HEK293 (cell line): ENCODE measurements around the gene DEFB110.

ENCODE experiments used
- CTCF ChIA-PET: fragments of 350-600 bp; formaldehyde crosslinking; extraction: SDS; loops from one replicate; lab custom pipeline; 2021; ENCODE audit warnings: antibody characterized with exemption; lab: Yijun Ruan, JAX
- POLR2A ChIA-PET: fragments of 300-600 bp; formaldehyde crosslinking; extraction: SDS; loops from one replicate; lab custom pipeline; 2020; ENCODE audit warnings: antibody characterized with exemption, inconsistent platforms; lab: Yijun Ruan, JAX
- H3K27ac ChIP-seq: fragments of 200-500 bp; sonication (Bioruptor generic); 2 replicates; pipeline ENCODE4 v1.5.1; 2014; ENCODE audit warnings: low read depth, low read length, control low read depth, inconsistent platforms; ENCODE audit errors: extremely low read depth
- H3K36me3 ChIP-seq, 2 experiments: fragments of 200-500 bp in 1 of 2; sonication (Bioruptor generic) in 1 of 2; 1 replicate in 1 of 2; 2 replicates in 1 of 2; pipeline ENCODE4 v1.5.1; 2014 to 2017; ENCODE audit warnings: inconsistent platforms in 2 of 2, low read length in 2 of 2; ENCODE audit not compliant: control insufficient read depth in 2 of 2, insufficient read depth in 1 of 2
- H3K4me1 ChIP-seq: fragments of 200-500 bp; sonication (Bioruptor generic); 2 replicates; pipeline ENCODE4 v1.5.1; 2014; ENCODE audit warnings: mild to moderate bottlenecking, low read length, inconsistent platforms; ENCODE audit not compliant: control insufficient read depth, insufficient read depth
- H3K4me3 ChIP-seq: 2 replicates; pipeline ENCODE4 v1.5.1; 2011; ENCODE audit warnings: low read depth, mild to moderate bottlenecking, control low read depth, low read length, moderate library complexity
- H3K9me3 ChIP-seq: fragments of 200-500 bp; sonication (Bioruptor generic); 2 replicates; pipeline ENCODE4 v1.5.1; 2014; ENCODE audit warnings: low read depth, low read length, inconsistent platforms; ENCODE audit not compliant: control insufficient read depth, insufficient read depth
- MEIS1 ChIP-seq: sonication (generic); formaldehyde crosslinking; IDR thresholded peaks from 2 replicates; pipeline ENCODE4 v1.8.1; 2022; ENCODE audit warnings: missing genetic modification reagents, mild to moderate bottlenecking, borderline replicate concordance
- PRDM1 ChIP-seq: fragments of 450-650 bp; formaldehyde crosslinking; IDR thresholded peaks from 2 replicates; pipeline ENCODE4; 2016; ENCODE audit warnings: missing biosample characterization, missing genetic modification characterization
- TRIM28 ChIP-seq: IDR thresholded peaks from 2 replicates; pipeline ENCODE4 v1.6.1; 2011; ENCODE audit warnings: low read length, control low read depth, borderline replicate concordance
- YY1 ChIP-seq: fragments of 450-650 bp; formaldehyde crosslinking; IDR thresholded peaks from 2 replicates; pipeline ENCODE4 v1.5.1; 2018; ENCODE audit warnings: missing biosample characterization, missing genetic modification characterization
- ZBTB21 ChIP-seq: fragments of 450-650 bp; formaldehyde crosslinking; IDR thresholded peaks from 2 replicates; pipeline ENCODE4 v1.5.1; 2017; ENCODE audit warnings: missing biosample characterization, missing genetic modification characterization
- ZNF133 ChIP-seq: fragments of 450-650 bp; formaldehyde crosslinking; IDR thresholded peaks from 2 replicates; pipeline ENCODE4 v1.5.1; 2016; ENCODE audit warnings: missing biosample characterization, missing genetic modification characterization
- ZNF24 ChIP-seq: fragments of 450-650 bp; formaldehyde crosslinking; IDR thresholded peaks from 2 replicates; pipeline ENCODE4 v1.5.1; 2016; ENCODE audit warnings: missing biosample characterization, missing genetic modification characterization
- ZNF391 ChIP-seq: fragments of 450-650 bp; formaldehyde crosslinking; IDR thresholded peaks from 2 replicates; pipeline ENCODE4 v1.5.1; 2016; ENCODE audit warnings: low read depth, missing biosample characterization, missing genetic modification characterization, borderline replicate concordance
- ZNF473 ChIP-seq: fragments of 450-650 bp; formaldehyde crosslinking; IDR thresholded peaks from 2 replicates; pipeline ENCODE4 v1.5.1; 2017; ENCODE audit warnings: missing biosample characterization, missing genetic modification characterization
- ZNF510 ChIP-seq: fragments of 450-650 bp; formaldehyde crosslinking; IDR thresholded peaks from 2 replicates; pipeline ENCODE4 v1.5.1; 2018; ENCODE audit warnings: mild to moderate bottlenecking, missing genetic modification characterization, missing biosample characterization; ENCODE audit not compliant: insufficient replicate concordance
- ZNF529 ChIP-seq: fragments of 450-650 bp; formaldehyde crosslinking; IDR thresholded peaks from 2 replicates; pipeline ENCODE4 v1.5.1; 2017; ENCODE audit warnings: missing genetic modification characterization, missing biosample characterization; ENCODE audit not compliant: insufficient replicate concordance
- ZNF548 ChIP-seq: fragments of 450-650 bp; formaldehyde crosslinking; IDR thresholded peaks from 2 replicates; pipeline ENCODE4 v1.5.1; 2016; ENCODE audit warnings: missing biosample characterization, missing genetic modification characterization
- ZNF555 ChIP-seq: fragments of 450-650 bp; formaldehyde crosslinking; conservative IDR thresholded peaks from 2 replicates; pipeline ENCODE4 v1.5.1; 2017; ENCODE audit warnings: missing biosample characterization, mild to moderate bottlenecking, missing genetic modification characterization, inconsistent platforms
- ZNF560 ChIP-seq: fragments of 450-650 bp; formaldehyde crosslinking; IDR thresholded peaks from 2 replicates; pipeline ENCODE4 v1.5.1; 2017; ENCODE audit warnings: missing biosample characterization, missing genetic modification characterization, borderline replicate concordance
- ZNF707 ChIP-seq: fragments of 450-650 bp; formaldehyde crosslinking; IDR thresholded peaks from 2 replicates; pipeline ENCODE4 v1.5.1; 2016; ENCODE audit warnings: missing biosample characterization, missing genetic modification characterization
- ZNF768 ChIP-seq: fragments of 450-650 bp; formaldehyde crosslinking; IDR thresholded peaks from 2 replicates; pipeline ENCODE4 v1.5.1; 2018; ENCODE audit warnings: missing biosample characterization, mild to moderate bottlenecking, missing genetic modification characterization
- ZXDB ChIP-seq: fragments of 450-650 bp; formaldehyde crosslinking; IDR thresholded peaks from 2 replicates; pipeline ENCODE4 v1.5.1; 2016; ENCODE audit warnings: missing biosample characterization, missing genetic modification characterization
- TF ChIP-seq, protein P1 (sequence below): fragments of 450-650 bp; formaldehyde crosslinking; IDR thresholded peaks from 2 replicates; pipeline ENCODE4 v1.5.1; 2016; ENCODE audit warnings: missing biosample characterization, missing genetic modification characterization
- TF ChIP-seq, protein P2 (sequence below): fragments of 450-650 bp; formaldehyde crosslinking; IDR thresholded peaks from 2 replicates; pipeline ENCODE4 v1.5.1; 2017; ENCODE audit warnings: missing biosample characterization, missing genetic modification characterization
- TF ChIP-seq, protein P3 (sequence below): fragments of 450-650 bp; formaldehyde crosslinking; IDR thresholded peaks from 2 replicates; pipeline ENCODE4 v1.5.1; 2016; ENCODE audit warnings: missing biosample characterization, missing genetic modification characterization

Gene DEFB110

DNA sequence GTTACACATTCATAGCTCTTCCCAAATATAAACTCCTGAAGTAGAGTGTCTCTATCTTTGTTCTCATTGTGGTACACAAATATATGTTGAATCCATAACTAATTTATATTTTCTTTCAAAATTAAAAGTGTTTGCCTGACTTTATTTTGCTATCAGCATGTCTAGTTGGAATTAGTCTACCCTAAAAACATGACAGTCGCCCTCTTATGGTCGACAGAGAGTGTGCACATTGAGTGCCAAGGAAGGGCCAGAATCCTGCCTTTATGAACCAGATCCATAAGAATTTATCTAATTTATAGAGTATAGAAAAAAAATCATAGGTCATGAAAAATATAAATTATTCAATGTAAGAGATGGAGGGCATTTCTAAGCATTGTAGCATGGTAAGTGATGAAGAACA is 40.3 kb upstream of the DEFB110 start:
- POLR2A ChIA-PET, result no interaction called here

DNA sequence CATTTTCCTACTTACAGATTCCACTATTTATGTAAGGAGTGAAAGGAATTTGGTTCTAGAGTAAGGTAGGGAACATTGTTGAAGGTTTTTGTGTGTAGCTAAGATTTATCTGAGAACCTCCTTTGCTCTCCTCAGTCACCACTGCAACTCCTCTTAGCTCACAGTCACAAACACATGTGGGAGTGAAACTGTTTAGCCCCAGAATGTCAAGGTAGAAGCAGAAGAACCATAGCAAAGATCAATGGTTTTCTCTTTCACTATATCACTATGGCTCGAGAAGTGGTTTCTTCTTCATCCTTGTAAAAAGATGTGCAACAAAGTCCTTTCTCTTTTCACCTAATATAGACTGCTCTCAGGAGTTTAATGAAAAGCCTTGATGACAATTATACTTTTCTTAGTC is 34.4 kb upstream of the DEFB110 start:
- TF ChIP-seq ZNF560 (tag by site-specific recombination), result no peak
- no peak for TF ChIP-seq MEIS1
- no peak for TF ChIP-seq ZBTB21 (tag by site-specific recombination)
- no peak for TF ChIP-seq ZNF391 (tag by site-specific recombination)
- TF ChIP-seq, protein P1, sequence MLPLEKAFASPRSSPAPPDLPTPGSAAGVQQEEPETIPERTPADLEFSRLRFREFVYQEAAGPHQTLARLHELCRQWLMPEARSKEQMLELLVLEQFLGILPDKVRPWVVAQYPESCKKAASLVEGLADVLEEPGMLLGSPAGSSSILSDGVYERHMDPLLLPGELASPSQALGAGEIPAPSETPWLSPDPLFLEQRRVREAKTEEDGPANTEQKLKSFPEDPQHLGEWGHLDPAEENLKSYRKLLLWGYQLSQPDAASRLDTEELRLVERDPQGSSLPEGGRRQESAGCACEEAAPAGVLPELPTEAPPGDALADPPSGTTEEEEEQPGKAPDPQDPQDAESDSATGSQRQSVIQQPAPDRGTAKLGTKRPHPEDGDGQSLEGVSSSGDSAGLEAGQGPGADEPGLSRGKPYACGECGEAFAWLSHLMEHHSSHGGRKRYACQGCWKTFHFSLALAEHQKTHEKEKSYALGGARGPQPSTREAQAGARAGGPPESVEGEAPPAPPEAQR, result no peak
- no peak for TF ChIP-seq ZXDB (tag by site-specific recombination)
- no peak for TF ChIP-seq TRIM28
- no peak for TF ChIP-seq ZNF24 (tag by site-specific recombination)
- Histone ChIP-seq H3K9me3 (no peaks in the 10 kb centered on the region), H3K4me3 (no peak overlapping the region), H3K36me3 (no peaks in the 10 kb centered on the region), H3K4me1 (no peaks in the 10 kb centered on the region), H3K27ac (no peak overlapping the region)
- ChIA-PET CTCF (no interaction called here), POLR2A (no interaction called here)

More for the DNA sequence above, 40.3 kb upstream of the DEFB110 start:
- Histone ChIP-seq H3K4me3 (no peak overlapping the region), H3K27ac (no peak overlapping the region), H3K36me3 (no peaks in the 10 kb centered on the region), H3K4me1 (no peaks in the 10 kb centered on the region), H3K9me3 (no peaks in the 10 kb centered on the region)
- CTCF ChIA-PET, result interaction anchor here (0.7 to 1.6 kb wide), 9 partner anchors 8 to 653 kb away, joined by 3 to 7 read pairs (median 4); partner anchors contain the start of gene DEFB112
- TF ChIP-seq ZNF555 (tag by site-specific recombination), result no peak
- no peak for TF ChIP-seq ZNF473

DNA sequence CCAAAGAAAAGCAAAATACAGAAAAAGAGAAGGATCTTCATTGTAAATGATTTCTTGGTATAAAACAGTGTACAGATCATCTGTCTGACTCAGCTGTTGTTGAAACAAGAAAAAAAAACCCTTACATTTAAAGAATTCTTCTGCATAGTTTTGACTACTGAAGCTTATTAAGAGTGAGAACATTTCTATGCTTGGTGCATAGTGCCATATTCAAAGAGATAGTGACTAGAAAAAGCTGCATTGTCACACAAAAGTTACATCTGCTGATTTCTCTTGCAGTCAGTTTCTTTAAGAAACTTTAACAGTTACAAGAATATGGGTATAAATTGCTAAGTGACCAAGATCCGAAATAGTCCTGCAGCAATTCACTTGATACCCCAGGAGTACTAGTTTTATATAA is 28.0 kb upstream of the DEFB110 start, which contains the start of gene DEFB112:
TSS of gene DEFB112 (minus strand) at position 101 of the 400 bp plus-strand sequence. CDS start at position 41, 60 bp downstream.
- H3K36me3 ChIP-seq, result no peaks in the 10 kb centered on the region
- POLR2A ChIA-PET, result no interaction called here
- H3K27ac ChIP-seq, result no peak within 1 kb of the TSS
- no peaks in the 10 kb centered on the region for H3K9me3 ChIP-seq
- no peak for TF ChIP-seq ZNF391 (tag by site-specific recombination)
- no peak for TF ChIP-seq ZNF548 (tag by site-specific recombination)
- TF ChIP-seq ZNF768, result no peak
- TF ChIP-seq ZNF510 (tag by site-specific recombination), result no peak
- TF ChIP-seq PRDM1 (tag by site-specific recombination), result no peak
- TF ChIP-seq, protein P2, sequence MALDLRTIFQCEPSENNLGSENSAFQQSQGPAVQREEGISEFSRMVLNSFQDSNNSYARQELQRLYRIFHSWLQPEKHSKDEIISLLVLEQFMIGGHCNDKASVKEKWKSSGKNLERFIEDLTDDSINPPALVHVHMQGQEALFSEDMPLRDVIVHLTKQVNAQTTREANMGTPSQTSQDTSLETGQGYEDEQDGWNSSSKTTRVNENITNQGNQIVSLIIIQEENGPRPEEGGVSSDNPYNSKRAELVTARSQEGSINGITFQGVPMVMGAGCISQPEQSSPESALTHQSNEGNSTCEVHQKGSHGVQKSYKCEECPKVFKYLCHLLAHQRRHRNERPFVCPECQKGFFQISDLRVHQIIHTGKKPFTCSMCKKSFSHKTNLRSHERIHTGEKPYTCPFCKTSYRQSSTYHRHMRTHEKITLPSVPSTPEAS (tag by site-specific recombination), result no peak
- TF ChIP-seq, protein P3, sequence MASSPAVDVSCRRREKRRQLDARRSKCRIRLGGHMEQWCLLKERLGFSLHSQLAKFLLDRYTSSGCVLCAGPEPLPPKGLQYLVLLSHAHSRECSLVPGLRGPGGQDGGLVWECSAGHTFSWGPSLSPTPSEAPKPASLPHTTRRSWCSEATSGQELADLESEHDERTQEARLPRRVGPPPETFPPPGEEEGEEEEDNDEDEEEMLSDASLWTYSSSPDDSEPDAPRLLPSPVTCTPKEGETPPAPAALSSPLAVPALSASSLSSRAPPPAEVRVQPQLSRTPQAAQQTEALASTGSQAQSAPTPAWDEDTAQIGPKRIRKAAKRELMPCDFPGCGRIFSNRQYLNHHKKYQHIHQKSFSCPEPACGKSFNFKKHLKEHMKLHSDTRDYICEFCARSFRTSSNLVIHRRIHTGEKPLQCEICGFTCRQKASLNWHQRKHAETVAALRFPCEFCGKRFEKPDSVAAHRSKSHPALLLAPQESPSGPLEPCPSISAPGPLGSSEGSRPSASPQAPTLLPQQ, result no peak
- TF ChIP-seq ZNF133 (tag by site-specific recombination), result no peak
- no peak for TF ChIP-seq ZNF529 (tag by site-specific recombination)
- no peak for TF ChIP-seq YY1 (tag by site-specific recombination)
- no peak for TF ChIP-seq ZNF707
- no peak within 1 kb of the TSS for H3K4me3 ChIP-seq
- no peaks in the 10 kb centered on the region for H3K4me1 ChIP-seq
- CTCF ChIA-PET, result interaction anchor here (0.7 to 1.4 kb wide), 2 partner anchors 12 to 1500 kb away, joined by 3 to 7 read pairs; no protein-coding TSS in a partner anchor
